HepG2 (cell line): Measurements from ENCODE around the gene TPX2. TPM values are rescaled to one million over a fixed set of nuclear protein-coding genes. Genes with fewer than 3 reads are reported as not detected.

Source experiments
- GZF1 ChIP-seq: sonication (generic); formaldehyde crosslinking; IDR thresholded peaks from 2 replicates; pipeline ENCODE4 v1.5.1; 2020; ENCODE audit warnings: mild to moderate bottlenecking, missing genetic modification reagents
- HOXA5 ChIP-seq: sonication (generic); formaldehyde crosslinking; IDR thresholded peaks from 2 replicates; pipeline ENCODE4 v1.4.0; 2020; ENCODE audit warnings: missing genetic modification reagents
- KLF16 ChIP-seq, 2 experiments: sonication (generic) in 1 of 2; formaldehyde crosslinking in 1 of 2; IDR thresholded peaks; 2 replicates each; pipeline versions ENCODE4 v1.6.1 to v1.8.0; 2016 to 2023; ENCODE audit warnings: missing genetic modification reagents in 2 of 2, missing compliant biosample characterization in 1 of 2
- LCORL ChIP-seq, 2 experiments: fragments of 450-650 bp in 1 of 2; sonication (generic) in 1 of 2; formaldehyde crosslinking in 1 of 2; IDR thresholded peaks; 2 replicates each; pipeline versions ENCODE4 v1.5.0 to v1.6.1; 2017 to 2020; ENCODE audit warnings: antibody characterized with exemption in 1 of 2, missing genetic modification reagents in 1 of 2
- MLLT10 ChIP-seq: sonication (generic); formaldehyde crosslinking; IDR thresholded peaks from 2 replicates; pipeline ENCODE4 v1.4.0; 2020; ENCODE audit warnings: missing genetic modification reagents
- PHB2 ChIP-seq: fragments of 450-650 bp; IDR thresholded peaks from 2 replicates; pipeline ENCODE4 v1.6.1; 2018; ENCODE audit not compliant: partially characterized antibody
- PHF20 ChIP-seq: sonication (generic); formaldehyde crosslinking; IDR thresholded peaks from 2 replicates; pipeline ENCODE4 v1.5.0; 2020; ENCODE audit warnings: mild to moderate bottlenecking, missing genetic modification reagents
- RNF2 ChIP-seq: fragments of 450-650 bp; conservative IDR thresholded peaks from 2 replicates; pipeline ENCODE4 v1.6.1; 2016; ENCODE audit warnings: low read depth
- SP5 ChIP-seq: IDR thresholded peaks from 2 replicates; pipeline ENCODE4 v1.6.1; 2016; ENCODE audit warnings: low read depth, borderline replicate concordance
- THYN1 ChIP-seq: sonication (generic); formaldehyde crosslinking; IDR thresholded peaks from 2 replicates; pipeline ENCODE4 v1.8.1; 2023; ENCODE audit warnings: low read depth, mild to moderate bottlenecking, moderate library complexity, missing genetic modification reagents, borderline replicate concordance
- ZKSCAN1 ChIP-seq: fragments of 150-350 bp; IDR thresholded peaks from 2 replicates; pipeline ENCODE4 v1.6.1; 2014; ENCODE audit warnings: low read length
- ZKSCAN8 ChIP-seq: IDR thresholded peaks from 2 replicates; pipeline ENCODE4 v1.6.1; 2016; ENCODE audit warnings: borderline replicate concordance, missing genetic modification reagents, missing compliant biosample characterization
- ZNF552 ChIP-seq: sonication (generic); formaldehyde crosslinking; IDR thresholded peaks from 2 replicates; pipeline ENCODE4 v1.9.0; 2022; ENCODE audit warnings: missing genetic modification reagents, mild to moderate bottlenecking, borderline replicate concordance
- polyA plus RNA-seq, 8 experiments: library from polyadenylated mRNA; depleted of rRNA in 3 of 8; stranded (reverse) in 7 of 8; unstranded in 1 of 8; fragments of >200 nt; fragmentation: Illumina TruSeq in 4 of 8; extraction: Trizol in 4 of 8; gene quantifications; 2 replicates each; pipeline versions ENCODE4 v1.2.1 to v1.2.3, GENCODE V29; 2011 to 2016; ENCODE audit warnings: low read depth in 4 of 8, missing spikeins in 1 of 8, mixed read lengths in 1 of 8; ENCODE audit not compliant: insufficient read depth in 1 of 8
- total RNA-seq, 5 experiments: library from RNA; depleted of rRNA; stranded (reverse); fragments of >200 nt; fragmentation: Illumina TruSeq; extraction: Trizol; gene quantifications; 2 replicates each; pipeline ENCODE4 v1.2.3, GENCODE V29; 2016; ENCODE audit warnings: low read depth in 1 of 5
- TF ChIP-seq, protein P1 (sequence below): sonication (generic); formaldehyde crosslinking; IDR thresholded peaks from 2 replicates; pipeline ENCODE4 v1.5.1; 2020; ENCODE audit warnings: mild to moderate bottlenecking, moderate library complexity, missing genetic modification reagents
- TF ChIP-seq, protein P2 (sequence below): sonication (generic); formaldehyde crosslinking; IDR thresholded peaks from 2 replicates; pipeline ENCODE4 v1.8.1; 2023; ENCODE audit warnings: mild to moderate bottlenecking, missing genetic modification reagents
- TF ChIP-seq, protein P3 (sequence below): sonication (generic); formaldehyde crosslinking; IDR thresholded peaks from 2 replicates; pipeline ENCODE4 v1.5.0; 2020; ENCODE audit warnings: missing genetic modification reagents, mild to moderate bottlenecking, borderline replicate concordance
- TF ChIP-seq, protein P4 (sequence below): sonication (generic); formaldehyde crosslinking; IDR thresholded peaks from 2 replicates; pipeline ENCODE4 v1.4.0; 2020; ENCODE audit warnings: mild to moderate bottlenecking, missing genetic modification reagents
- TF ChIP-seq, protein P5 (sequence below): sonication (generic); formaldehyde crosslinking; conservative IDR thresholded peaks from 2 replicates; pipeline ENCODE4 v1.4.0; 2020; ENCODE audit warnings: missing genetic modification reagents
- TF ChIP-seq, protein P6 (sequence below): sonication (generic); formaldehyde crosslinking; IDR thresholded peaks from 2 replicates; pipeline ENCODE4 v1.4.0; 2020; ENCODE audit warnings: missing genetic modification reagents, borderline replicate concordance

The TPX2 gene
- total and polyA plus RNA-seq, 2 of the 13 experiments (the other 11 are each of a cell fraction or from before 2014, with no cell fraction given): 34.3 to 124 TPM

DNA sequence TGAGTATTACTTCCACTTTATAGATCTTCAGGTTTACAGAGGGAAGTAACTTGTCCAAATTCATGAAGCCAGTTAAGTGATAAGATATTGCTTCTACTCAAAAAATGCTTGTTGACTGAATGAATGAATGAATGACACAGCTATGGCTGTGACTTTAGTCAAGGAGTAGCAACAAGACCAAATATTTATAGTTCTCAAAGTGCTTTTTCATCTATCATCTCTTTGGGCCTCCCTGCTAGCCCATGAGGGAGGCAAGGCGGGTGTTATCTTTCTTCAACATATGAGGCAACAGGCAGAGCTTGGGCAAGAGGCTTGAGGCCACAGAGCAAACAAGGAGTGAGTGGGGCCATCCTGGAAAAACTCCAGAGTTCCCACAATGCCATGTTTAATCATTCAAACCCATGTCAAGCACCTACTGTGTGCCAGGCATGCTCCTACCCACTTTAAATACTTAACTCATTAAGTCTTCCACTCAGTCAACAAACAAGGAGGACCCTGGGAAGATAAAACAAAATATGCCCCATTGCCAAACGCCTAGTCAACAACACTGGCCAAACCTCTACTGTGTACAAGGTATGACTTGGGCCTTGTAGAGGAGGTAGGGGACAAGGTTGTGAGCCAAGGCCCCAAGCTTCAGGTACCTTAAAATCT lies 32.4 kb upstream of the TPX2 start (continued):
- peak; percentile 96 for TF ChIP-seq ZKSCAN8
- TF ChIP-seq, protein P1, sequence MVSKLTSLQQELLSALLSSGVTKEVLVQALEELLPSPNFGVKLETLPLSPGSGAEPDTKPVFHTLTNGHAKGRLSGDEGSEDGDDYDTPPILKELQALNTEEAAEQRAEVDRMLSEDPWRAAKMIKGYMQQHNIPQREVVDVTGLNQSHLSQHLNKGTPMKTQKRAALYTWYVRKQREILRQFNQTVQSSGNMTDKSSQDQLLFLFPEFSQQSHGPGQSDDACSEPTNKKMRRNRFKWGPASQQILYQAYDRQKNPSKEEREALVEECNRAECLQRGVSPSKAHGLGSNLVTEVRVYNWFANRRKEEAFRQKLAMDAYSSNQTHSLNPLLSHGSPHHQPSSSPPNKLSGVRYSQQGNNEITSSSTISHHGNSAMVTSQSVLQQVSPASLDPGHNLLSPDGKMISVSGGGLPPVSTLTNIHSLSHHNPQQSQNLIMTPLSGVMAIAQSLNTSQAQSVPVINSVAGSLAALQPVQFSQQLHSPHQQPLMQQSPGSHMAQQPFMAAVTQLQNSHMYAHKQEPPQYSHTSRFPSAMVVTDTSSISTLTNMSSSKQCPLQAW: peak; percentile 81
- TF ChIP-seq GZF1 (CRISPR knock-in tag): no peak
- TF ChIP-seq, protein P2, sequence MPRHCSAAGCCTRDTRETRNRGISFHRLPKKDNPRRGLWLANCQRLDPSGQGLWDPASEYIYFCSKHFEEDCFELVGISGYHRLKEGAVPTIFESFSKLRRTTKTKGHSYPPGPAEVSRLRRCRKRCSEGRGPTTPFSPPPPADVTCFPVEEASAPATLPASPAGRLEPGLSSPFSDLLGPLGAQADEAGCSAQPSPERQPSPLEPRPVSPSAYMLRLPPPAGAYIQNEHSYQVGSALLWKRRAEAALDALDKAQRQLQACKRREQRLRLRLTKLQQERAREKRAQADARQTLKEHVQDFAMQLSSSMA: 0 out of 2 replicates have a peak, but pooled peaks have one; percentile 33
- TF ChIP-seq, protein P3, sequence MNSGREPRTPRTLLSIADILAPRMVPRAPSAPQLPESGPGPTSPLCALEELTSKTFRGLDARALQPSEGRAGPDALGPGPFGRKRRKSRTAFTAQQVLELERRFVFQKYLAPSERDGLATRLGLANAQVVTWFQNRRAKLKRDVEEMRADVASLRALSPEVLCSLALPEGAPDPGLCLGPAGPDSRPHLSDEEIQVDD (CRISPR knock-in tag): no peak
- TF ChIP-seq, protein P4, sequence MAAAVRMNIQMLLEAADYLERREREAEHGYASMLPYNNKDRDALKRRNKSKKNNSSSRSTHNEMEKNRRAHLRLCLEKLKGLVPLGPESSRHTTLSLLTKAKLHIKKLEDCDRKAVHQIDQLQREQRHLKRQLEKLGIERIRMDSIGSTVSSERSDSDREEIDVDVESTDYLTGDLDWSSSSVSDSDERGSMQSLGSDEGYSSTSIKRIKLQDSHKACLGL: no peak
- TF ChIP-seq PHB2: no peak
- no peak for TF ChIP-seq THYN1 (CRISPR knock-in tag)
- TF ChIP-seq, protein P5, sequence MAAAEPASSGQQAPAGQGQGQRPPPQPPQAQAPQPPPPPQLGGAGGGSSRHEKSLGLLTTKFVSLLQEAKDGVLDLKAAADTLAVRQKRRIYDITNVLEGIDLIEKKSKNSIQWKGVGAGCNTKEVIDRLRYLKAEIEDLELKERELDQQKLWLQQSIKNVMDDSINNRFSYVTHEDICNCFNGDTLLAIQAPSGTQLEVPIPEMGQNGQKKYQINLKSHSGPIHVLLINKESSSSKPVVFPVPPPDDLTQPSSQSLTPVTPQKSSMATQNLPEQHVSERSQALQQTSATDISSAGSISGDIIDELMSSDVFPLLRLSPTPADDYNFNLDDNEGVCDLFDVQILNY (CRISPR knock-in tag): no peak
- TF ChIP-seq HOXA5: peak; percentile 98
- no peak for TF ChIP-seq PHF20
- TF ChIP-seq ZNF552 (CRISPR knock-in tag): peak; percentile 45; the same call in 1 of the 2 replicates
- peak; percentile 100 for TF ChIP-seq ZKSCAN1
- no peak for TF ChIP-seq RNF2
- no peak for TF ChIP-seq LCORL (IDR thresholded peaks at IDR 0.05)
- TF ChIP-seq LCORL (CRISPR knock-in tag; IDR thresholded peaks at IDR 0.05): peak; percentile 84; the same call in 1 of the 2 replicates
- peak in 1 of 2 experiments; percentile 99; a peak in 2 of 4 replicates for TF ChIP-seq KLF16 (CRISPR knock-in tag; IDR thresholded peaks at IDR 0.05)
- TF ChIP-seq, protein P6, sequence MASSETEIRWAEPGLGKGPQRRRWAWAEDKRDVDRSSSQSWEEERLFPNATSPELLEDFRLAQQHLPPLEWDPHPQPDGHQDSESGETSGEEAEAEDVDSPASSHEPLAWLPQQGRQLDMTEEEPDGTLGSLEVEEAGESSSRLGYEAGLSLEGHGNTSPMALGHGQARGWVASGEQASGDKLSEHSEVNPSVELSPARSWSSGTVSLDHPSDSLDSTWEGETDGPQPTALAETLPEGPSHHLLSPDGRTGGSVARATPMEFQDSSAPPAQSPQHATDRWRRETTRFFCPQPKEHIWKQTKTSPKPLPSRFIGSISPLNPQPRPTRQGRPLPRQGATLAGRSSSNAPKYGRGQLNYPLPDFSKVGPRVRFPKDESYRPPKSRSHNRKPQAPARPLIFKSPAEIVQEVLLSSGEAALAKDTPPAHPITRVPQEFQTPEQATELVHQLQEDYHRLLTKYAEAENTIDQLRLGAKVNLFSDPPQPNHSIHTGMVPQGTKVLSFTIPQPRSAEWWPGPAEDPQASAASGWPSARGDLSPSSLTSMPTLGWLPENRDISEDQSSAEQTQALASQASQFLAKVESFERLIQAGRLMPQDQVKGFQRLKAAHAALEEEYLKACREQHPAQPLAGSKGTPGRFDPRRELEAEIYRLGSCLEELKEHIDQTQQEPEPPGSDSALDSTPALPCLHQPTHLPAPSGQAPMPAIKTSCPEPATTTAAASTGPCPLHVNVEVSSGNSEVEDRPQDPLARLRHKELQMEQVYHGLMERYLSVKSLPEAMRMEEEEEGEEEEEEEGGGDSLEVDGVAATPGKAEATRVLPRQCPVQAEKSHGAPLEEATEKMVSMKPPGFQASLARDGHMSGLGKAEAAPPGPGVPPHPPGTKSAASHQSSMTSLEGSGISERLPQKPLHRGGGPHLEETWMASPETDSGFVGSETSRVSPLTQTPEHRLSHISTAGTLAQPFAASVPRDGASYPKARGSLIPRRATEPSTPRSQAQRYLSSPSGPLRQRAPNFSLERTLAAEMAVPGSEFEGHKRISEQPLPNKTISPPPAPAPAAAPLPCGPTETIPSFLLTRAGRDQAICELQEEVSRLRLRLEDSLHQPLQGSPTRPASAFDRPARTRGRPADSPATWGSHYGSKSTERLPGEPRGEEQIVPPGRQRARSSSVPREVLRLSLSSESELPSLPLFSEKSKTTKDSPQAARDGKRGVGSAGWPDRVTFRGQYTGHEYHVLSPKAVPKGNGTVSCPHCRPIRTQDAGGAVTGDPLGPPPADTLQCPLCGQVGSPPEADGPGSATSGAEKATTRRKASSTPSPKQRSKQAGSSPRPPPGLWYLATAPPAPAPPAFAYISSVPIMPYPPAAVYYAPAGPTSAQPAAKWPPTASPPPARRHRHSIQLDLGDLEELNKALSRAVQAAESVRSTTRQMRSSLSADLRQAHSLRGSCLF (CRISPR knock-in tag): no peak
- TF ChIP-seq SP5 (CRISPR knock-in tag): peak; percentile 86
- no peak for TF ChIP-seq MLLT10 (CRISPR knock-in tag)
